ENCODE results near the gene EVI5L. TPM values are rescaled to one million over a fixed set of nuclear protein-coding genes. Genes with fewer than 3 reads are reported as not detected.

EVI5L gene
- polyA plus RNA-seq, 1 experiment = 11.7 TPM

DNA sequence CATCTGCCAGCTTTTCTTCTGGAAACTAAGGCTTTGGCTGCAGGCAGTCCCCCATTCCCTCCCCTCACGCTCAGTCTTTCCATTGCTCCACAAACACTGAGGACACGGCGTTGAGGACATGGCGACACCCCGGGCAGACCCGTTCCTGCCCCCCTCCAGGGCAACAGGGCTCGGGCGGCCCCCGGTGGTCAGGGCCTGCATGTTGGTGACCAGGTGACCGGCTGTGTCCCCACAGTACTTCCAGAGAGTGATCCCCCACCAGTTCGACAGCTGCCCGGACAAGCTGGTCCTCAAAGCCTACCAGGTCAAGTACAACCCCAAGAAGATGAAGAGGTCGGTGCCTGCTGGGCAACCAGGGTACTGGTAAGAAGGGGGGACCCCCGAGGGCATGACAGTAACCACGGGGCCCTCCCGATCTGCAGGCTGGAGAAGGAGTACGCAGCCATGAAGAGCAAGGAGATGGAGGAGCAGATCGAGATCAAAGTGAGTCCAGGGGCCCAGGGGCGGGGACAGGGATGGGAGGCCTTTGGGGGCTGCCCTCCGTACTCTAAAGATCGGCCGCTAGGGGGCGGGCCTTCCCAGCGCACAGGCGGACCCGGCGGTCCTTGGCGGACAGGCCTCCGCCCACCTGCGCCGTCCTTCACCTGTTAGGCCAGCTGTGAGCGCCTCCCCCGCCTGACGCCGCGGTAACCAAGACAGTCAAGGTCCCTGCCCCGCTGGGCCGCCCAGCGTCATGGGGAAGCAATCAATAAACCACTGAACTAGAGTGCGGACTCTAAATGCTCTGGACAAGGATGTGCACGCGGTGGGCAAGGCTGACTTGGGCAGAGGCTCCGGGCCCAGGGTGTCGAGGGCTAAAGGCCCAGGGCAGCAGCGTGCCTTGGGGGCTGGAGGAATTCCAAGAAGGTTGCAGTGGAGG lies 23.1 kb downstream of the EVI5L start:
- ChIA-PET POLR2A (no interaction called here), CTCF (interaction anchor here (0.6 to 3.9 kb wide), 22 partner anchors 9 to 355 kb away, joined by 3 to 29 read pairs (median 5); partner anchors contain the start of genes LRRC8E, MAP2K7, SNAPC2 and TIMM44)
- no peaks in the 10 kb centered on the region for H3K36me3 ChIP-seq (ENCODE audit: control insufficient read depth, insufficient read depth, low read length)
- no peak overlapping the region for H3K4me3 ChIP-seq (ENCODE audit: low read depth, low read length)
- TF ChIP-seq, protein P1, sequence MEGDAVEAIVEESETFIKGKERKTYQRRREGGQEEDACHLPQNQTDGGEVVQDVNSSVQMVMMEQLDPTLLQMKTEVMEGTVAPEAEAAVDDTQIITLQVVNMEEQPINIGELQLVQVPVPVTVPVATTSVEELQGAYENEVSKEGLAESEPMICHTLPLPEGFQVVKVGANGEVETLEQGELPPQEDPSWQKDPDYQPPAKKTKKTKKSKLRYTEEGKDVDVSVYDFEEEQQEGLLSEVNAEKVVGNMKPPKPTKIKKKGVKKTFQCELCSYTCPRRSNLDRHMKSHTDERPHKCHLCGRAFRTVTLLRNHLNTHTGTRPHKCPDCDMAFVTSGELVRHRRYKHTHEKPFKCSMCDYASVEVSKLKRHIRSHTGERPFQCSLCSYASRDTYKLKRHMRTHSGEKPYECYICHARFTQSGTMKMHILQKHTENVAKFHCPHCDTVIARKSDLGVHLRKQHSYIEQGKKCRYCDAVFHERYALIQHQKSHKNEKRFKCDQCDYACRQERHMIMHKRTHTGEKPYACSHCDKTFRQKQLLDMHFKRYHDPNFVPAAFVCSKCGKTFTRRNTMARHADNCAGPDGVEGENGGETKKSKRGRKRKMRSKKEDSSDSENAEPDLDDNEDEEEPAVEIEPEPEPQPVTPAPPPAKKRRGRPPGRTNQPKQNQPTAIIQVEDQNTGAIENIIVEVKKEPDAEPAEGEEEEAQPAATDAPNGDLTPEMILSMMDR (IDR thresholded peaks at IDR 0.05; ENCODE audit: insufficient read depth, low read depth, low read length) = peak; percentile 87
- DNase-seq (ENCODE audit: low read depth) = no peak
- no peaks in the 10 kb centered on the region for H3K27me3 ChIP-seq (ENCODE audit: control insufficient read depth, insufficient read depth, low read length)

- Histone ChIP-seq H3K4me3 (ENCODE audit: low read depth, low read length) (no peak overlapping the region), H3K27me3 (ENCODE audit: control insufficient read depth, insufficient read depth, low read length) (no peaks in the 10 kb centered on the region), H3K36me3 (ENCODE audit: control insufficient read depth, insufficient read depth, low read length) (no peaks in the 10 kb centered on the region)
- ChIA-PET CTCF (interaction anchor here (0.6 to 3.9 kb wide), 12 partner anchors 11 to 354 kb away, joined by 3 to 29 read pairs (median 6); partner anchors contain the start of genes LRRC8E, SNAPC2 and TIMM44), POLR2A (no interaction called here)
- TF ChIP-seq, protein P1 (IDR thresholded peaks at IDR 0.05; ENCODE audit: insufficient read depth, low read depth, low read length) = no peak
- DNase-seq (ENCODE audit: low read depth) = no peak
Measured at GRCh38 chr19:7853770-7854128, 23.7 kb downstream of the EVI5L start.

GRCh38 chr19:7855426-7856108 lies 25.5 kb downstream of the EVI5L start:
- CTCF ChIA-PET = interaction anchor here (3.1 kb wide), 1 partner anchor 14 kb away, joined by 19 read pairs; no protein-coding TSS in a partner anchor
- no peak overlapping the region for H3K4me3 ChIP-seq (ENCODE audit: low read depth, low read length)
- no peaks in the 10 kb centered on the region; the same call in 1 of the 2 replicates for H3K36me3 ChIP-seq (ENCODE audit: control insufficient read depth, insufficient read depth, low read length)
- no peaks in the 10 kb centered on the region for H3K27me3 ChIP-seq (ENCODE audit: control insufficient read depth, insufficient read depth, low read length)
- POLR2A ChIA-PET = no interaction called here
- no peak for DNase-seq (ENCODE audit: low read depth)
- TF ChIP-seq, protein P1 (IDR thresholded peaks at IDR 0.05; ENCODE audit: insufficient read depth, low read depth, low read length) = no peak

GRCh38 chr19:7856109-7856591 lies 26.1 kb downstream of the EVI5L start:
- Histone ChIP-seq H3K27me3 (ENCODE audit: control insufficient read depth, insufficient read depth, low read length) (no peaks in the 10 kb centered on the region), H3K4me3 (ENCODE audit: low read depth, low read length) (no peak overlapping the region), H3K36me3 (ENCODE audit: control insufficient read depth, insufficient read depth, low read length) (no peaks in the 10 kb centered on the region; the same call in 1 of the 2 replicates)
- TF ChIP-seq, protein P1 (IDR thresholded peaks at IDR 0.05; ENCODE audit: insufficient read depth, low read depth, low read length) = no peak
- ChIA-PET POLR2A (no interaction called here), CTCF (no interaction called here)
- no peak for DNase-seq (ENCODE audit: low read depth)

Measured in BJ (cell line).